Heart left ventricle (tissue), 16 donors: ENCODE measurements around the gene NTN4. TPM values are rescaled to one million over a fixed set of nuclear protein-coding genes. Genes with fewer than 3 reads are reported as not detected.
A peak's percentile ranks its signal among the peaks of the same experiment; 100 is the strongest.

ENCODE experiments used
- ATAC-seq, 4 donors: fragments of 200-7000 bp; cut with Tn5 transposase; one replicate each; pipeline ENCODE4 v1.9.1; 2020 to 2022; ENCODE audit warnings: moderate library complexity in 4 of 4, mild to moderate bottlenecking in 3 of 4, moderate number of reproducible peaks in 1 of 4
- DNase-seq, 5 donors: peaks; one replicate each; pipeline ENCODE4 v3.0.0-alpha.2; 2020
- H3K27ac ChIP-seq, 12 donors: fragments of 200-600 bp; sonication (generic) in 4 of 12; one replicate each; pipeline versions ENCODE4 v1.5.0 to v1.8.0; 2016 to 2022; ENCODE audit warnings: mild to moderate bottlenecking in 2 of 12
- H3K27me3 ChIP-seq, 9 donors: fragments of 200-600 bp; sonication (generic) in 2 of 9; one replicate each; pipeline versions ENCODE4 v1.5.1 to v1.8.0; 2016 to 2022; ENCODE audit warnings: mild to moderate bottlenecking in 3 of 9
- H3K36me3 ChIP-seq, 9 donors: fragments of 200-600 bp; sonication (generic) in 2 of 9; one replicate each; pipeline versions ENCODE4 v1.5.0 to v1.8.0; 2018 to 2022; ENCODE audit warnings: mild to moderate bottlenecking in 2 of 9
- H3K4me1 ChIP-seq, 12 donors: fragments of 200-600 bp; sonication (generic) in 4 of 12; one replicate each; pipeline versions ENCODE4 v1.5.0 to v1.8.0; 2016 to 2022; ENCODE audit warnings: mild to moderate bottlenecking in 3 of 12
- H3K4me3 ChIP-seq, 12 donors: fragments of 200-600 bp; sonication (generic) in 4 of 12; one replicate each; pipeline versions ENCODE4 v1.5.0 to v1.8.0; 2017 to 2022; ENCODE audit warnings: mild to moderate bottlenecking in 9 of 12, moderate library complexity in 4 of 12
- H3K9me3 ChIP-seq, 12 donors: fragments of 200-600 bp; sonication (generic) in 4 of 12; one replicate each; pipeline versions ENCODE4 v1.5.0 to v1.8.0; 2016 to 2022; ENCODE audit warnings: mild to moderate bottlenecking in 1 of 12
- POLR2A ChIP-seq, 2 donors: fragments of 450-650 bp; IDR thresholded peaks; one replicate each; pipeline ENCODE4 v1.6.1; 2017; ENCODE audit warnings: antibody characterized with exemption in 2 of 2, mild to moderate bottlenecking in 2 of 2, moderate library complexity in 2 of 2
- WGBS, 4 donors: extraction: QIAGEN DNeasy Blood & Tissue Kit in 2 of 4; methylation state at CpG; one replicate each; pipeline versions ENCODE4 v1.1.5 to v1.1.7; 2013 to 2018; 5-methylcytosine and 5-hydroxymethylcytosine counted together
- intact Hi-C, 10 donors: fragments of 100-400 bp; cut with DNase I; formaldehyde crosslinking; loops; one replicate each; pipeline versions ENCODE4 v1.11.1 to v1.14.2; 2022
- polyA plus RNA-seq, 2 donors: library from polyadenylated mRNA; stranded (reverse); fragments of 200-250 nt; gene quantifications; one replicate each; pipeline ENCODE4 v1.2.3, GENCODE V29; 2013
- total RNA-seq, 9 donors: library from RNA; depleted of rRNA in 2 of 9; stranded (reverse); fragments of >200 nt in 2 of 9; fragmentation: NEBNext Ultra II Directional in 3 of 9; extraction: Animal tissue kit (Norgen Biotek cat#: 25700) in 3 of 9; gene quantifications; one replicate each; pipeline versions ENCODE4 v1.1.0 to v1.2.4, GENCODE V29; 2016 to 2023
- TF ChIP-seq, protein P1 (sequence below), 12 donors: fragments of 200-600 bp; sonication (generic) in 4 of 12; IDR thresholded peaks; one replicate each; pipeline versions ENCODE4 v1.5.0 to v1.8.0; 2018 to 2022; ENCODE audit warnings: antibody characterized with exemption in 12 of 12, mild to moderate bottlenecking in 5 of 12
- donor health status: ischemic (EF 13 %, LVEDD 7.1; RV severe dilation, severe dysfunction).
- donor health status: healthy with polysubstance abuse.
- donor health status: DM: no; HTN: yes; CAD: no.
- donor health status: DM: no; HTN: no; CAD: no.
- donor health status: ischemic (EF 25% LVEDD 6.9; RV normal size, moderate dysfunction).
- donor health status: ischemic (EF 25% LVEDD 5.7; RV mildly dilated, moderate dysfunction).
- donor health status: healthy.
- donor health status: DM: yes; HTN: yes; CAD: no.
- donor health status: ischemic (EF 35%, LVEDD 5.7; RV mildly dilated, moderate dysfunction).
- donor health status: nonischemic (EF 11% LVEDD 7.7; RV severe dilation, severe dysfunction).
- donor health status: DM: yes; HTN: yes; CAD: no.
- donor health status: PGD.
- donor health status: ischemic (EF 29% LVEDD 5.4; RV normal size, mild dysfunction).
- donor health status: nonischemic (EF 23%, LVEDD 6.1; RV moderate dilation, normal function).

NTN4 gene
- total and polyA plus RNA-seq, 11 donors: 23.9 to 116 (median 68.0) TPM

DNA sequence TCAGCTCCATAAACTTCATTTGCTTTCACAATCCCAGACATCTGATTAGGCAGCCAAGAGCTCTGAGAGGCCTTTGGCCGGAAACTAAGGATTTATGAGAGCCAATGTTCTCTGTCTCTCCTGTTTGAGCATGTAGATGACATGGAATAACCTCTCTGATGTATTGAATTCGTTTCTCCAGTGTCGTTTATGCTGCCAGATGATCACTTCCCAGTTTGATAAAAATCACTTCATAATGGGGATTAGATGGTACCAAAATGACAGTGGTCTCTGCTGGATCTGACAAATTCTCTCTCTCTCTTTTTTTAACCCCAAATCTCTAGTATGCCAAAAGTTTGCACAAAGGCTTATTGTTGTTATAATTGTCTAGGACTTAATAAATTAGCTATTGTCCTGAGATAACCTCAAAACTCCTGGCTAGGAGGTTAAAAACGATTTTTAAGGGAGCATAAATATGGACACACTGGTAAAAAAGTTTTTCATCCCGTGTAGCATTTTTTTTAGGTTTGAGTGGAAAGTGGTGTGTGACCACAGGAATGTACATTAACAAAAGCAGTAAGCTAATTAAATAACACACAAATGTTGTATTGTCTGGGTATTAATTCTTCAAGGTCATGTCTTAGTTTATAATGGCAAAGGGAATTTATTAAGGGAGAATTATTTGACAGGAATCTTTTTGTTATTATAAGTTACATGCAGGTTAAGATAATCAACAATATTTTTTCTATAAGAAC lies 156.7 kb downstream of the NTN4 start:
- peak overlapping the region in 11 of 12 donors; percentile 6 to 68 (median 38) for H3K27ac ChIP-seq
- 19 to 46% (median 25%) methylated on average over 5 of the region's 5 CpGs for WGBS, 4 donors
- H3K9me3 ChIP-seq: no peaks in the 10 kb centered on the region
- TF ChIP-seq POLR2A (IDR thresholded peaks at IDR 0.05): no peak
- TF ChIP-seq, protein P1, sequence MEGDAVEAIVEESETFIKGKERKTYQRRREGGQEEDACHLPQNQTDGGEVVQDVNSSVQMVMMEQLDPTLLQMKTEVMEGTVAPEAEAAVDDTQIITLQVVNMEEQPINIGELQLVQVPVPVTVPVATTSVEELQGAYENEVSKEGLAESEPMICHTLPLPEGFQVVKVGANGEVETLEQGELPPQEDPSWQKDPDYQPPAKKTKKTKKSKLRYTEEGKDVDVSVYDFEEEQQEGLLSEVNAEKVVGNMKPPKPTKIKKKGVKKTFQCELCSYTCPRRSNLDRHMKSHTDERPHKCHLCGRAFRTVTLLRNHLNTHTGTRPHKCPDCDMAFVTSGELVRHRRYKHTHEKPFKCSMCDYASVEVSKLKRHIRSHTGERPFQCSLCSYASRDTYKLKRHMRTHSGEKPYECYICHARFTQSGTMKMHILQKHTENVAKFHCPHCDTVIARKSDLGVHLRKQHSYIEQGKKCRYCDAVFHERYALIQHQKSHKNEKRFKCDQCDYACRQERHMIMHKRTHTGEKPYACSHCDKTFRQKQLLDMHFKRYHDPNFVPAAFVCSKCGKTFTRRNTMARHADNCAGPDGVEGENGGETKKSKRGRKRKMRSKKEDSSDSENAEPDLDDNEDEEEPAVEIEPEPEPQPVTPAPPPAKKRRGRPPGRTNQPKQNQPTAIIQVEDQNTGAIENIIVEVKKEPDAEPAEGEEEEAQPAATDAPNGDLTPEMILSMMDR (IDR thresholded peaks at IDR 0.05): no peak
- intact Hi-C loops: no loop called here
- no peak overlapping the region for H3K4me3 ChIP-seq
- H3K27me3 ChIP-seq: no peaks in the 10 kb centered on the region
- DNase-seq: no peak
- H3K36me3 ChIP-seq: no peaks in the 10 kb centered on the region
- H3K4me1 ChIP-seq: peaks cover 0 to 48% (median 15%) of the 10 kb centered on the region in 12 donors
- peak; percentile 32 to 70 (median 43) for ATAC-seq

- Histone ChIP-seq H3K4me1 (peaks cover 0 to 48% (median 15%) of the 10 kb centered on the region in 12 donors), H3K27ac (peak overlapping the region; percentile 1 to 68 (median 37)), H3K4me3 (no peak overlapping the region), H3K9me3 (no peaks in the 10 kb centered on the region), H3K27me3 (no peaks in the 10 kb centered on the region), H3K36me3 (no peaks in the 10 kb centered on the region)
- intact Hi-C loops: no loop called here
- ATAC-seq (peak in 3 of 4 donors; percentile 36 to 65 (median 54)), DNase-seq (peak in 2 of 5 donors; percentile 38 to 53)
- TF ChIP-seq POLR2A (IDR thresholded peaks at IDR 0.05): no peak
- TF ChIP-seq, protein P1 (IDR thresholded peaks at IDR 0.05): no peak
- 72 to 80% (median 77%) methylated on average over 9 of the region's 9 CpGs for WGBS, 4 donors
These were observed 157.4 kb downstream of the NTN4 start for GRCh38 chr12:95633049-95633731.

GRCh38 chr12:95630496-95630895 lies 160.1 kb downstream of the NTN4 start:
- 61 to 72% (median 65%) methylated on average over 5 of the region's 5 CpGs for WGBS, 4 donors
- Histone ChIP-seq H3K27me3 (no peaks in the 10 kb centered on the region), H3K36me3 (no peaks in the 10 kb centered on the region), H3K27ac (peak overlapping the region in 8 of 12 donors; percentile 3 to 61 (median 25)), H3K4me3 (no peak overlapping the region), H3K4me1 (peaks cover 0 to 48% (median 16%) of the 10 kb centered on the region in 12 donors), H3K9me3 (no peaks in the 10 kb centered on the region)
- TF ChIP-seq, protein P1 (IDR thresholded peaks at IDR 0.05): no peak
- no peak for TF ChIP-seq POLR2A (IDR thresholded peaks at IDR 0.05)
- peak in 1 of 4 donors; percentile 34 for ATAC-seq
- intact Hi-C loops: no loop called here
- no peak for DNase-seq

DNA sequence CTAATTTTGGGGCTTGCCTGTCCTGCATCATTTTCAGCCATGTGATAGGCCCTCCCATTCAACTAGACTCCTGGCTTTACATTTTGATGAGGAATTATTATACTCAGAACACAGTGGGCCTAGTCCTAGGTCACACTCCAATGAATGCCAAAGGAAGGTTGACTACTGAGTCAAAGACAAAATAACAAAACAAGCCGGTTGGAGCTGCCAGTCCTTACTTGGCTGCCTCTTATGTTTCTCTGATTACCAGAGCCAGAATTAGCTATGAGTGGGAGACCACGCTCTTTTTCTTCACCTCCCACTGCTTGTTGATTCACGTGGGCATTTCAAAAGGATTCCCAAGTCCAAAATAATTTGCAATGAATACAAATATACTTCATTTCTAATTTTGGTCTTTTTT lies 161.2 kb downstream of the NTN4 start:
- Histone ChIP-seq H3K4me3 (no peak overlapping the region), H3K27me3 (no peaks in the 10 kb centered on the region), H3K27ac (peak overlapping the region in 8 of 12 donors; percentile 21 to 61 (median 37)), H3K4me1 (peaks cover 0 to 53% (median 23%) of the 10 kb centered on the region in 12 donors), H3K36me3 (no peaks in the 10 kb centered on the region), H3K9me3 (no peaks in the 10 kb centered on the region)
- intact Hi-C loops: loop anchor here in 5 of 10 donors (5.0 to 10.0 kb wide), 3 partner anchors 105 to 165 kb away; partner anchors contain the start of gene NTN4 (in 2 of the 5)
- DNase-seq (no peak), ATAC-seq (peak; percentile 49 to 70 (median 60))
- TF ChIP-seq, protein P1 (IDR thresholded peaks at IDR 0.05): no peak
- no peak for TF ChIP-seq POLR2A (IDR thresholded peaks at IDR 0.05)
- WGBS, 4 donors: 36 to 55% (median 51%) methylated on average over 3 of the region's 3 CpGs
